SK-N-SH (cell line): ENCODE measurements around the gene RASL12. TPM values are rescaled to one million over a fixed set of nuclear protein-coding genes. Genes with fewer than 3 reads are reported as not detected.

Experiments
- CTCF ChIA-PET: fragments of 300-600, 350-600 bp; formaldehyde crosslinking; extraction: SDS; loops from one replicate; lab custom pipeline; 2021; lab: Yijun Ruan, JAX
- POLR2A ChIA-PET: fragments of 350-600 bp; sonication (Branson Sonifier 250); formaldehyde crosslinking; extraction: SDS; loops from one replicate; lab custom pipeline; 2020; ENCODE audit warnings: antibody characterized with exemption, inconsistent platforms; lab: Yijun Ruan, JAX
- DNase-seq: peaks from one replicate; pipeline ENCODE4 v3.0.0; 2012
- H2AFZ ChIP-seq: fragments of 200-600 bp; sonication (generic); 2 replicates; pipeline ENCODE4 v1.8.1; 2016; ENCODE audit warnings: antibody characterized with exemption, mild to moderate bottlenecking, low read depth
- H3F3A ChIP-seq: fragments of 200-600 bp; sonication (generic); replicated peaks from 2 replicates; pipeline ENCODE3; 2016; ENCODE audit warnings: antibody characterized with exemption, mild to moderate bottlenecking; ENCODE audit not compliant: insufficient read depth
- H3K27ac ChIP-seq, 2 experiments: fragments of 200-500 bp in 1 of 2; fragments of 200-600 bp in 1 of 2; sonication (Bioruptor generic) in 1 of 2; sonication (generic), shearing (Covaris generic) in 1 of 2; 2 replicates each; pipeline versions ENCODE4 v1.5.1 to v1.6.1; 2014 to 2016; ENCODE audit warnings: low read depth in 2 of 2, inconsistent platforms in 1 of 2, low read length in 1 of 2, mild to moderate bottlenecking in 1 of 2, mixed read lengths in 1 of 2
- H3K27me3 ChIP-seq: fragments of 200-600 bp; sonication (generic), shearing (Covaris generic); 2 replicates; pipeline ENCODE4 v1.6.1; 2016; ENCODE audit warnings: mixed run types; ENCODE audit not compliant: insufficient read depth
- H3K36me3 ChIP-seq, 2 experiments: fragments of 200-500 bp in 1 of 2; fragments of 200-600 bp in 1 of 2; sonication (Bioruptor generic) in 1 of 2; sonication (generic) in 1 of 2; replicated peaks in 1 of 2; 2 replicates each; pipeline versions ENCODE3 to v1.5.1; 2014 to 2016; ENCODE audit warnings: low read length in 1 of 2, mild to moderate bottlenecking in 1 of 2; ENCODE audit not compliant: insufficient read depth in 2 of 2, control insufficient read depth in 1 of 2
- H3K4me1 ChIP-seq, 2 experiments: fragments of 200-500 bp in 1 of 2; fragments of 200-600 bp in 1 of 2; sonication (Bioruptor generic) in 1 of 2; sonication (generic), shearing (Covaris generic) in 1 of 2; 2 replicates each; pipeline versions ENCODE4 v1.5.1 to v1.6.1; 2014 to 2016; ENCODE audit warnings: low read depth in 1 of 2, low read length in 1 of 2, mixed run types in 1 of 2; ENCODE audit not compliant: insufficient read depth in 2 of 2, control insufficient read depth in 1 of 2
- H3K4me2 ChIP-seq: fragments of 200-600 bp; sonication (generic), shearing (Covaris generic); 2 replicates; pipeline ENCODE4 v1.6.1; 2017; ENCODE audit warnings: mixed run types
- H3K4me3 ChIP-seq, 2 experiments: fragments of 200-500 bp in 1 of 2; fragments of 200-600 bp in 1 of 2; sonication (Bioruptor generic) in 1 of 2; sonication (generic), shearing (Covaris generic) in 1 of 2; 2 replicates each; pipeline versions ENCODE4 v1.5.1 to v1.8.1; 2014 to 2016; ENCODE audit warnings: low read depth in 2 of 2, inconsistent platforms in 1 of 2, low read length in 1 of 2, mild to moderate bottlenecking in 1 of 2, mixed read lengths in 1 of 2, moderate library complexity in 1 of 2
- H3K79me2 ChIP-seq: fragments of 200-600 bp; sonication (generic); 2 replicates; pipeline ENCODE4 v1.8.1; 2017; ENCODE audit warnings: mild to moderate bottlenecking; ENCODE audit not compliant: insufficient read depth
- H3K9ac ChIP-seq: fragments of 200-600 bp; sonication (generic); 2 replicates; pipeline ENCODE4 v1.6.1; 2017; ENCODE audit warnings: mixed run types
- H3K9me2 ChIP-seq: fragments of 200-600 bp; sonication (generic); 2 replicates; pipeline ENCODE4 v1.6.1; 2017; ENCODE audit warnings: mixed run types
- H3K9me3 ChIP-seq: fragments of 200-600 bp; sonication (generic); 2 replicates; pipeline ENCODE4 v1.6.1; 2017; ENCODE audit warnings: mixed run types, mild to moderate bottlenecking, moderate library complexity
- H4K20me1 ChIP-seq: fragments of 200-600 bp; sonication (generic); 2 replicates; pipeline ENCODE4 v1.6.1; 2017; ENCODE audit warnings: mild to moderate bottlenecking, mixed run types; ENCODE audit not compliant: insufficient read depth
- CHD2 ChIP-seq: fragments of 150-350 bp; IDR thresholded peaks from 2 replicates; pipeline ENCODE4 v1.6.1; 2018; ENCODE audit warnings: low read length; ENCODE audit not compliant: partially characterized antibody
- CTCF ChIP-seq: fragments of 200-600 bp; sonication (generic); IDR thresholded peaks from 2 replicates; pipeline ENCODE4 v1.6.1; 2017; ENCODE audit warnings: antibody characterized with exemption, mild to moderate bottlenecking, moderate library complexity
- ELF1 ChIP-seq: IDR thresholded peaks from 2 replicates; pipeline ENCODE4 v1.4.0; 2012
- EP300 ChIP-seq, 2 experiments: IDR thresholded peaks; 2 replicates each; pipeline versions ENCODE4 v1.4.0 to v1.6.1; 2012; ENCODE audit warnings: borderline replicate concordance in 1 of 2, low read depth in 1 of 2, low read length in 1 of 2
- SMC3 ChIP-seq: IDR thresholded peaks from 2 replicates; pipeline ENCODE4 v1.6.1; 2012; ENCODE audit warnings: low read depth, low read length, improper control_type of control experiment
- TAF1 ChIP-seq: IDR thresholded peaks from 2 replicates; pipeline ENCODE4 v1.6.1; 2012; ENCODE audit warnings: low read depth, mild to moderate bottlenecking, low read length, moderate library complexity, borderline replicate concordance
- USF1 ChIP-seq: IDR thresholded peaks from 2 replicates; pipeline ENCODE4 v1.4.0; 2012; ENCODE audit warnings: low read depth, borderline replicate concordance
- WGBS: methylation state at CpG from one replicate; pipeline ENCODE4 v1.1.6; 2017; ENCODE audit warnings: low lambda C conversion rate; 5-methylcytosine and 5-hydroxymethylcytosine counted together
- polyA plus RNA-seq, 3 experiments: library from polyadenylated mRNA; depleted of rRNA; stranded (reverse); fragments of >200 nt; gene quantifications; 2 replicates each; pipeline ENCODE4 v1.2.3, GENCODE V29; 2012

Gene RASL12
- polyA plus RNA-seq, 1 of the 3 experiments (the other 2 are of a cell fraction) = not detected

- TF ChIP-seq ELF1 (no peak), CTCF (no peak), EP300 (IDR thresholded peaks at IDR 0.05; ENCODE audit: borderline replicate concordance in 1 of 2, low read depth in 1 of 2, low read length in 1 of 2) (no peak), CHD2 (no peak), TAF1 (no peak)
- TF ChIP-seq, all 33 proteins: peak for 0
Measured at GRCh38 chr15:65088643-65089021, 20.8 kb upstream of the RASL12 start (continued).

GRCh38 chr15:65087873-65088642 is 20.3 kb upstream of the RASL12 start:
- Histone ChIP-seq H3K4me2 (no peak overlapping the region), H3K79me2 (no peaks in the 10 kb centered on the region), H4K20me1 (no peaks in the 10 kb centered on the region), H3F3A (no peaks in the 10 kb centered on the region), H2AFZ (no peak overlapping the region), H3K9ac (no peak overlapping the region), H3K4me3 (no peak overlapping the region), H3K9me2 (no peaks in the 10 kb centered on the region), H3K9me3 (no peaks in the 10 kb centered on the region), H3K27me3 (no peaks in the 10 kb centered on the region), H3K36me3 (peaks cover 0 to 6% of the 10 kb centered on the region in 2 experiments), H3K27ac (no peak overlapping the region; a peak in 1 of 4 replicates), H3K4me1 (peaks cover 0 to 32% of the 10 kb centered on the region in 2 experiments; a peak in 1 of 4 replicates)
- CTCF ChIA-PET = interaction anchor here (0.9 to 8.3 kb wide), 11 partner anchors 11 to 360 kb away, joined by 3 to 99 read pairs (median 5); partner anchors contain the start of gene KBTBD13
- TF ChIP-seq USF1 (no peak), CTCF (no peak), SMC3 (no peak)
- POLR2A ChIA-PET = interaction anchor here (1.0 kb wide), 1 partner anchor 27 kb away, joined by 3 read pairs; the partner anchor contains the start of gene UBAP1L
- no peak for DNase-seq
- WGBS = 78% methylated on average over 8 of the region's 13 CpGs
